MV-4-11 (cell line): ENCODE measurements around the gene IFRD2.
A peak's percentile ranks its signal among the peaks of the same experiment; 100 is the strongest.
"Not testable (repeated sequence)": the region's sequence is repeated elsewhere in the genome, so short reads cannot be mapped to it uniquely, and the experiment has no call there.

Source experiments
- DNase-seq: peaks from one replicate; lab custom pipeline; 2025; lab: John Stamatoyannopoulos, UW

The IFRD2 gene

GRCh38 chr3:50268276-50268675 lies 24.0 kb downstream of the IFRD2 start:
- no peak for DNase-seq

- DNase-seq = no peak
Observed at GRCh38 chr3:50267280-50267913, 24.8 kb downstream of the IFRD2 start.

GRCh38 chr3:50266836-50267235 lies 25.4 kb downstream of the IFRD2 start:
- no peak for DNase-seq

- no peak for DNase-seq
Observed at GRCh38 chr3:50266017-50266416, 26.2 kb downstream of the IFRD2 start.

- DNase-seq = no peak
Observed at GRCh38 chr3:50265571-50265970, 26.7 kb downstream of the IFRD2 start.

GRCh38 chr3:50264964-50265485 lies 27.2 kb downstream of the IFRD2 start:
- no peak for DNase-seq

GRCh38 chr3:50264383-50264963 lies 27.8 kb downstream of the IFRD2 start:
- no peak for DNase-seq

GRCh38 chr3:50263478-50264382 lies 28.5 kb downstream of the IFRD2 start:
- no peak for DNase-seq

- no peak for DNase-seq
Observed at GRCh38 chr3:50262778-50263177, 29.5 kb downstream of the IFRD2 start.

GRCh38 chr3:50262200-50262599 lies 30.0 kb downstream of the IFRD2 start:
- not testable (repeated sequence) for DNase-seq

- no peak for DNase-seq
Observed at GRCh38 chr3:50261505-50261904, 30.7 kb downstream of the IFRD2 start.

GRCh38 chr3:50260942-50261441 lies 31.2 kb downstream of the IFRD2 start:
- no peak for DNase-seq

GRCh38 chr3:50260027-50260941 lies 31.9 kb downstream of the IFRD2 start:
- DNase-seq = peak; percentile 70

GRCh38 chr3:50259432-50260026 lies 32.7 kb downstream of the IFRD2 start:
- DNase-seq = no peak

- no peak for DNase-seq
Observed at GRCh38 chr3:50258979-50259378, 33.2 kb downstream of the IFRD2 start.

GRCh38 chr3:50258029-50258680 lies 34.1 kb downstream of the IFRD2 start:
- DNase-seq = no peak

- no peak for DNase-seq
Observed at GRCh38 chr3:50256978-50257890, 35.0 kb downstream of the IFRD2 start.

- DNase-seq = no peak
Observed at GRCh38 chr3:50255251-50255615, 37.0 kb downstream of the IFRD2 start.

GRCh38 chr3:50254577-50255250 lies 37.5 kb downstream of the IFRD2 start:
- DNase-seq = peak; percentile 61
